Activated T-cell treated with anti-CD3 and anti-CD28 coated beads, Interleukin-2, amount 50 U/mL, for 4 hours (primary cell): ENCODE measurements around the gene PIGB. TPM values are rescaled to one million over a fixed set of nuclear protein-coding genes. Genes with fewer than 3 reads are reported as not detected.

Source experiments
- ATAC-seq, 2 donors: fragments of 200-7000 bp; cut with Tn5 transposase; one replicate each; pipeline ENCODE4 v1.10.0; 2021
- DNase-seq: peaks from one replicate; pipeline ENCODE4 v3.0.0-alpha.2; 2020
- H3K27me3 Mint-ChIP-seq: one replicate; pipeline ENCODE4 v1.8.0; 2021; ENCODE audit warnings: low read depth, mixed read lengths
- H3K36me3 Mint-ChIP-seq: one replicate; pipeline ENCODE4 v1.8.0; 2022; ENCODE audit warnings: mixed read lengths; ENCODE audit not compliant: insufficient read depth
- H3K4me1 Mint-ChIP-seq: one replicate; pipeline ENCODE4 v1.8.0; 2021; ENCODE audit warnings: low read depth, mixed read lengths
- H3K4me3 Mint-ChIP-seq: one replicate; pipeline ENCODE4 v1.8.0; 2021; ENCODE audit warnings: mild to moderate bottlenecking, moderate library complexity, mixed read lengths
- H3K9me3 Mint-ChIP-seq: one replicate; pipeline ENCODE4 v1.8.0; 2021; ENCODE audit warnings: mixed read lengths
- total RNA-seq, 3 donors: library from RNA; stranded (reverse); gene quantifications; one replicate each; pipeline ENCODE4 v1.2.1, GENCODE V29; 2021

The PIGB gene
- total RNA-seq, 3 donors from 2014 or later: 12.2 to 14.2 (median 13.0) TPM

DNA sequence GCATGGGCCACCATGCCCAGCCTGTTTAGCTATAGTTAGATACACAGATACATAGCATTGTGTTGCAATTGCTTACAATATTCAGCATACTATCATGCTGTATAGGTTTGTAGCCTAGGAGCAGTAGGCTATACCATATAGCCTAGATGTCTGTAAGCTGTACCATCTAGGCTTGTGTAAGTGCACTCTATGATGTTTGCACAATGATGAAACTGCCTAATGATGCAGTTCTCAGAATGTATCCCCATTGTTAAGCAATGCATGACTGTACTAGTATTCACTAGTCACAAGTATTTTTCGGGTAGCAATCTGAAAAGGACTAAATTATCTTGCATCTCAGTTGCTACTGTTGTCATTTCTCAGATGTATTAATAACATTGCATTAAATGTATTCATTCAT is 16.0 kb downstream of the PIGB start:
- no peak for DNase-seq
- Mint-ChIP-seq H3K9me3 (no peaks in the 10 kb centered on the region), H3K27me3 (no peaks in the 10 kb centered on the region), H3K4me3 (no peak overlapping the region), H3K4me1 (no peaks in the 10 kb centered on the region), H3K36me3 (peaks cover 23% of the 10 kb centered on the region)
- ATAC-seq: no peak

DNA sequence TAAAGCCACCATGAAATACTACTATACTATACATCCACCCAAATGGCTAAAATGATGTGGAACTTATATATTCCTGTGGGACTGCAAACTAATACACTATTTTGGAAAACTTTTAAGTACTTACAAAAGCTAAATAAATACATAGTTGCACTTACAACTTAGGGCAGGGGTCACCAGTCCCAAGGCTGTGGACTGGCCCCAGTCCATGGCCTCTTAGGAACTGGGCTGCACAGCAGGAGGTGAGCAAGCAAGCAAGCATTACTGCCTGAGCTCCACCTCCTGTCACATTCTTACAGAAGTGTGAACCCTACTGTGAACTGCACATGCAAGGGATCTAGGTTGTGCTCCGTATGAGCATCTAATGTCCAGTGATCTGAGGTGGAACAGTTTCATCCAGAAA is 18.1 kb downstream of the PIGB start:
- no peak for ATAC-seq
- no peaks in the 10 kb centered on the region for H3K27me3 Mint-ChIP-seq
- peaks cover 17% of the 10 kb centered on the region for H3K36me3 Mint-ChIP-seq
- DNase-seq: no peak
- no peak overlapping the region for H3K4me3 Mint-ChIP-seq
- H3K9me3 Mint-ChIP-seq: no peaks in the 10 kb centered on the region
- no peaks in the 10 kb centered on the region for H3K4me1 Mint-ChIP-seq

DNA sequence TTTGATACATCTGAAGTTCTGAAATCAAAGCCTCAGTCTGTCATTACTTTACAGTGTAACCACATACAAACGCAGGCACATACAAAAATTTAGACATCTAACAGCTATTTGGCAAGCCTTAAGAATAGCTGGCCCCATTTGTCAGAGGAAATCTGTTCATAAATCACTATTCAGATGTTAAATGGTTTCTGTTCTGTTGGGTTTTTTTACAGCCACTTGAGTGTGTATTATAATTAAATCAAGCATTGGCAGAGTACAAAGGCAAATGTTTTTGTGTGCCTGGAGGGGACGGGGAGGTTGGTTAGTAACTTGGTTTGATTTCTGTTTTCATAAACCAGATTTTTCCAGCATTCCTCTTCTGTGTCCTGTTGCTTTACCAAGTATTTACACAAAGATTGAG is 24.1 kb downstream of the PIGB start:
- no peak for DNase-seq
- Mint-ChIP-seq H3K36me3 (peaks cover 29% of the 10 kb centered on the region), H3K4me3 (no peak overlapping the region), H3K27me3 (no peaks in the 10 kb centered on the region), H3K4me1 (no peaks in the 10 kb centered on the region), H3K9me3 (no peaks in the 10 kb centered on the region)
- ATAC-seq: no peak

DNA sequence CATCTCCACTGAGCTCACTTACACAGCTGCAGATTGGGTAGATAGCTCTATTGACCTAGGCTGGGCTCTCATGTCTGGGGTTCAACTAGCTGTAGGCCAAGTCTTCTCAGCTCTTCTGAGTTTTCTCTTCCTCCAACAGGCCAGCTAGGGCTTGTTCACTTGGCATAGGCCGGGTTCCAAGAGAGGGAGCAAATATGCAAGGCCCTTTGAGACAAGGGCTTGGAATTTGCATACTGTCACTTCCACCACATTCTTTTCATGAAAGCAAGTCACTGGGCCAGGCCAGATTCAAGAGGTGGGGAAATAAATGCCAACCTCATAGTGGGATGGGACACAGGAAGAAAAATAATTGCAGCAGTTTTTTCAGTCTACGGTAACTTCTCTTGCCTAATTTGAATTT is 25.2 kb downstream of the PIGB start:
- no peaks in the 10 kb centered on the region for H3K27me3 Mint-ChIP-seq
- no peaks in the 10 kb centered on the region for H3K9me3 Mint-ChIP-seq
- no peaks in the 10 kb centered on the region for H3K4me1 Mint-ChIP-seq
- ATAC-seq: no peak
- no peak overlapping the region for H3K4me3 Mint-ChIP-seq
- DNase-seq: no peak
- peaks cover 31% of the 10 kb centered on the region for H3K36me3 Mint-ChIP-seq

DNA sequence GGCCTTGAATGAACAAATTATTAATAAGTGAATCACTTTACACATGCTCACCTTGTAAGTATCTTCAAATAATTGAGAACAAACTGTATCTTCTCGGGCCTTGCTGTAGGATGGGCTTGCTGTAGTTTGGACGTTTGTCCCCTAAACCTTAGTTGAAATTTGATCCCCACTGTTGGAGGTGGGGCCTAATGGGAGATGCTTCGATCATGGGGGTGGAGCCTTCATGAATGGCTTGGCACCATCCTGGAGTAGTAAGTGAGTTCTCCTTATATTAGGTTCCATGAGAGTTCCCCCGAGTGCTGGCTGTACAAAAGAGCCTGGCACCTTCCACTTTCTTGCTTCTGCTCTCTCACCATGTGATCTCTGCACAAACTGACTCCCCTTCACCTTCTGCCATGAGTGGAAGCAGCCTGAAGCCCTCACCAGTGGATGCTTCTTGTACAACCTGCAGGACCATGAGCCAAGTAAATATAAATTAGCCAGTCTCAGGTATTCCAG is 29.3 kb downstream of the PIGB start:
- peaks cover 30% of the 10 kb centered on the region for H3K36me3 Mint-ChIP-seq
- H3K4me1 Mint-ChIP-seq: no peaks in the 10 kb centered on the region
- H3K4me3 Mint-ChIP-seq: no peak overlapping the region
- H3K27me3 Mint-ChIP-seq: no peaks in the 10 kb centered on the region
- no peak for ATAC-seq
- no peaks in the 10 kb centered on the region for H3K9me3 Mint-ChIP-seq
- DNase-seq: no peak

DNA sequence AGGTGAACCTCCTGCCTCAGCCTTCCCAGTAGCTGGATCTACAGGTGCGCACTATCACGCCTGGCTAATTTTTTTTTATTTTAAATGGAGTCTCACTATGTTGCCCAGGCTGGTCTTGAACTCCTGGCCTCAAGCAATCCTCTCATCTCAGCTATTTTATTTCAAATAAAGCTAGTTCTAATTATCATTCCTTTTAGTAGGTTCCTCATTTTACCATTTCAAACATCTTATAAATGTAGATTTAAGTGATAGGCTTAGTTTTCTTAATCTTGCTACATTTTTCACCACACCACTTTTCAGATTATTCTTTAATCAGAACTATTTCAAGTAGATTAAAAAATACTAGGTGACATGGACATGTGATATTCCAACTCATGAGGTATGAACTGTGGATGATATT is 30.3 kb downstream of the PIGB start:
- Mint-ChIP-seq H3K4me3 (no peak overlapping the region), H3K27me3 (no peaks in the 10 kb centered on the region), H3K9me3 (no peaks in the 10 kb centered on the region), H3K4me1 (no peaks in the 10 kb centered on the region), H3K36me3 (peaks cover 22% of the 10 kb centered on the region)
- ATAC-seq (no peak), DNase-seq (no peak)

DNA sequence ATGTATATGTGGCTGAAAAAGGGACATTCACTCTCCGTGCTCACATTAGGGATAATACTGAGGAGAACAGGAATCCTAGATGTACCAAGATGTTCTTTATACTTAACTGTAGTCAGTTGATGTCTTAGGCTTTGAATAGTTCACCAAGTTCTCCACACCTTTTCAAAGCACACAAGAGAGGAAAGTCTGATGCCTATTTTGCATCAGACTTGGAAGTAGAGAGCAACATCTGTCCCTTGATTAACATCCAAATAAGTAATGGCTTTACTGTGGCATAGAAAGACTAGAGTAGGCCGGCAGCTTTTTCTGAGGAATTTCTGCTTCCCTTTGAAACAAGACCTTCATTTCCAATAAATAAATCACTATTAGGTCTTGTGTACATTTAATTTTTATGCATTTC is 34.0 kb downstream of the PIGB start:
- DNase-seq: no peak
- no peak for ATAC-seq
- Mint-ChIP-seq H3K4me1 (no peaks in the 10 kb centered on the region), H3K9me3 (no peaks in the 10 kb centered on the region), H3K4me3 (no peak overlapping the region), H3K36me3 (peaks cover 18% of the 10 kb centered on the region), H3K27me3 (no peaks in the 10 kb centered on the region)

DNA sequence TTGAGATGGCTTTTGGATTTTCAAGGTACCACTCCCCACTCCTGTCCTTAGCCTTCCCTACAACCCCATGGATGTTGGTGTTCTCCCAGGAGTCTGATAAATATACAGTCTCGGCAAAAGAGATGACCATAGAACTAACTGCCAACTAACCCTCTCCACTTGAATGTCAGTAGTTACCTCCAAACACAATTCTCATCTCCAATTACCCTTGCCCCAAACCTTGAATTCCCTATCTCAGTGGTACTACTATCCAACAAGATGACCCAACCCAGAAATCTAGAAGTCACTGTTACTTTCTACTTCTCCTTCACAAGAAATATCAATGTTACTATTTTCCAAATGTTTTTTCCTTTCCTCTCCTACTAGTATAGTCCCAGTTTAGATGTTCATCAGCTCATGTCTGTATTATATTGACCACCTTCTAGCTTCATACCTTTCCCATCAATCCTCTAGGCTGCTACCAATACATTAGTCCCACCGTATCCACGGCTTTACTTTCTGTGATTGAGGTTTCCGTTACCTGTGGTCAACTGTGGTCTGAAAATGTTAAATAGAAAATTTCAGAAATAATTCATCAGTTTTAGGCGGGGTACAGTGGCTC is 38.1 kb downstream of the PIGB start:
- H3K27me3 Mint-ChIP-seq: no peaks in the 10 kb centered on the region
- H3K4me3 Mint-ChIP-seq: no peak overlapping the region
- peaks cover 21% of the 10 kb centered on the region for H3K36me3 Mint-ChIP-seq
- no peak for ATAC-seq
- H3K9me3 Mint-ChIP-seq: no peaks in the 10 kb centered on the region
- H3K4me1 Mint-ChIP-seq: no peaks in the 10 kb centered on the region
- DNase-seq: no peak

DNA sequence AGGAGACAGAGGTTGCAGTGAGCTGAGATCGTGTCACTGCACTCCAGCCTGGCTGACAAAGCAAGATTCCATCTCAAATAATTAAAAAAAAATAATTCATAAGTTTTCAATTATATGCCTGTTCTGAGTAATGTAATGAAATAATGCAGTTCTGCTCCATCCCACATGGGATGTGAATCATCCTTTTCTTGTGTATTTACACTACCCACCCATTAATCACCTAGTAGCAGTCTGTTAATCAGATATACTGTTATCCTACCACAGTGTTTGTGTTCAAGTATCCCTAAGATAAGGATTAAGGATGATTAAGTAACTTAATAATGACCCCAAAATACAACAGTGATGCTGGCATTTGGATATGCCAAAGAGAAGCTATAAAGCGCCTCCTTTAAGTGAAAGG is 38.8 kb downstream of the PIGB start:
- DNase-seq: no peak
- Mint-ChIP-seq H3K4me1 (no peaks in the 10 kb centered on the region), H3K36me3 (peaks cover 24% of the 10 kb centered on the region), H3K27me3 (no peaks in the 10 kb centered on the region), H3K4me3 (no peak overlapping the region), H3K9me3 (no peaks in the 10 kb centered on the region)
- ATAC-seq: no peak

DNA sequence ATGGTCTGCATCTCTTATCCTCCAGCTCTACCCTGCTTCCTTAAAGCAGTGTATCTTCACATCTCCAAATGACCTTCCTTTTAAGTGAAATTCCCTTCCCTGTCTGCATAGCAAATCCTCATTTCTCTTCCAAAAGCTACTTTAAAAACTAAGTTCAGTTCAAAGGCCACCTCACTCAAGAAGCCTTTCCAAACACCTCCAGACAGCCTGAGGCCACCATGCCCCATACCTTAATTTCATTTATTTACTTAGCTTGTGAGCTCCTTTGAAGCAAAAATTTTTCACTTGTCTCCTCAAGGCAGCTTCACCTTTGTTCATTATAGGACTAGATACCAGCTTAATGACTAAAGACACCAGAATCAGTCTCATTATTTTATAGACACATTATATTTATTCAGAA is 39.4 kb downstream of the PIGB start:
- ATAC-seq (no peak), DNase-seq (no peak)
- no peaks in the 10 kb centered on the region for H3K27me3 Mint-ChIP-seq
- no peaks in the 10 kb centered on the region for H3K4me1 Mint-ChIP-seq
- peaks cover 24% of the 10 kb centered on the region for H3K36me3 Mint-ChIP-seq
- no peaks in the 10 kb centered on the region for H3K9me3 Mint-ChIP-seq
- H3K4me3 Mint-ChIP-seq: no peak overlapping the region

DNA sequence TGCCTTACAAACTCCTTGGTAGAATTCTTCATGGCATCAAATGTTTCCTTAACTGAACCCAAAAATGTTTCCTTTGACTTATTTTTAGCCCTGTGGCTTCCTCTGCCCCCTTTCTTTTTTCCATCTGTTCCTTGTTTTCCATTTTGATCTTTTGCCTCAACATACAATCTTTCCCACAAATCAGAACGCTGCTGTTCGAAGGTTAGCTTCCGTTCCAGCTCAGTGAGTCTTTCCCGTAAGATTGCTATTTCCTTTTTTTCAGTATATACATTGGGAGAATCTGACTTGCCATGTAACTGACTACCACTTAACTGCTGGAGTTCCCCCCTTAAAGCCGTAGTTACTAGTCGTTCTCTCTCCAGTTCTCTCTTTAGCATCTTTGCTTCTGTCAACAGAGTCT is 41.2 kb downstream of the PIGB start:
- Mint-ChIP-seq H3K9me3 (no peaks in the 10 kb centered on the region), H3K27me3 (no peaks in the 10 kb centered on the region), H3K4me3 (no peak overlapping the region), H3K36me3 (peaks cover 23% of the 10 kb centered on the region), H3K4me1 (no peaks in the 10 kb centered on the region)
- no peak for DNase-seq
- no peak for ATAC-seq

DNA sequence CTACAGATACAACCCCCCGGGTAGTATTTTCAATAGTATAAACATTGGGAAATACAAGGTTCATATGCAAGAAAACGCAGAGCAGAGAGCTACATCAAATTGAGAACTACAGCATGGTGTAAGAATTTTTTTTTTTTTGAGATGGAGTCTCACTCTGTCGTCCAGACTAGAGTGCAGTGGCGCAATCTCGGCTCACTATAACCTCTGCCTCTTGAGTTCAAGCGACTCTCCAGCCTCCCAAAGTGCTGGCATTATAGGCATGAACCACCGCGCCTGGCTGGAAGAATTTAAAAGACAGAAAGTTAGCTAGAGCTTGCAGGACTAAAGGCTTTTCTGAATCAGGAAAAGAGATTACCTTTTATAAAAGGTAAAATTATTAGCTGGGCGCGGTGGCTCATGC is 42.0 kb downstream of the PIGB start:
- H3K27me3 Mint-ChIP-seq: no peaks in the 10 kb centered on the region
- DNase-seq (no peak), ATAC-seq (no peak)
- peaks cover 22% of the 10 kb centered on the region for H3K36me3 Mint-ChIP-seq
- no peaks in the 10 kb centered on the region for H3K4me1 Mint-ChIP-seq
- H3K9me3 Mint-ChIP-seq: no peaks in the 10 kb centered on the region
- no peak overlapping the region for H3K4me3 Mint-ChIP-seq

DNA sequence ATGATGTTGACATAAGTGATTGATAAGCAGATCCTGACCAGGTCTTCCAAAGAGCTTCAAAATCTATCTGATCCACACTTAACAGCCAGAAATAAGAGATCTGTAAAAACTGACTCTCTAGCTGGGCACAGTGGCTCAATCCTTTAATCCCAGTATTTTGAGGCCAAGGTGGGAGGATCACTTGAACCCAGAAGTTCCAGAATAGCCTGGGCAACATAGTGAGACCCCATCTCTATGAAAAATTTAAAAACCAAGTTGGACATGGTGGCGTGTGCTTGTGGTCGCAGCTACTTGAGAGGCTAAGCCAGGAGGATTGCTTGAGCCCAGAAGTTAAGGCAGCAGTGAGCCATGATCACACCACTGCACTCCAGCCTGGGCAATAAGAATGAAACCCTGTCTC is 43.6 kb downstream of the PIGB start:
- no peak for ATAC-seq

DNA sequence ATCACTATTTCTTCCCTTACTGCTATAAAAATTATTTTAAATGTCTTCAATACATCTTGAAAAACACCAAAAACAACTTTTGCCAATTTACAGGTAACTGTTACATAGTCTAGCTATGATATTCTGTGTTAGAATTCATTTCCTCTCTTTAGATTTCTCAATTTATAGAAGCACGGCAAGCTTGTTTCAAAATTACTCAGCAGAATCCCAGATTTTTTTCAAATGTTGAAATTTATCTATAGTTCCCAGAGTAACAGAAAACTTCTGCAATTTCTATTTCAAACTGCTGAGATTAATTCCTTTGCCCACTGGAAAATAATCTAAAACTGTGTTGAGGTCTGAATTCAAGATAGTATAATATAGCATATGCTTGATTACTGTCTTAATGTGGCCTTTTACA is 48.0 kb downstream of the PIGB start:
- H3K9me3 Mint-ChIP-seq: no peaks in the 10 kb centered on the region
- ATAC-seq (no peak), DNase-seq (no peak)
- no peaks in the 10 kb centered on the region for H3K27me3 Mint-ChIP-seq
- no peaks in the 10 kb centered on the region for H3K4me1 Mint-ChIP-seq
- no peak overlapping the region for H3K4me3 Mint-ChIP-seq
- H3K36me3 Mint-ChIP-seq: peaks cover 17% of the 10 kb centered on the region

More for the DNA sequence above, 43.6 kb downstream of the PIGB start:
- Mint-ChIP-seq H3K9me3 (no peaks in the 10 kb centered on the region), H3K4me3 (no peak overlapping the region), H3K27me3 (no peaks in the 10 kb centered on the region), H3K4me1 (no peaks in the 10 kb centered on the region), H3K36me3 (peaks cover 16% of the 10 kb centered on the region)
- DNase-seq: no peak

DNA sequence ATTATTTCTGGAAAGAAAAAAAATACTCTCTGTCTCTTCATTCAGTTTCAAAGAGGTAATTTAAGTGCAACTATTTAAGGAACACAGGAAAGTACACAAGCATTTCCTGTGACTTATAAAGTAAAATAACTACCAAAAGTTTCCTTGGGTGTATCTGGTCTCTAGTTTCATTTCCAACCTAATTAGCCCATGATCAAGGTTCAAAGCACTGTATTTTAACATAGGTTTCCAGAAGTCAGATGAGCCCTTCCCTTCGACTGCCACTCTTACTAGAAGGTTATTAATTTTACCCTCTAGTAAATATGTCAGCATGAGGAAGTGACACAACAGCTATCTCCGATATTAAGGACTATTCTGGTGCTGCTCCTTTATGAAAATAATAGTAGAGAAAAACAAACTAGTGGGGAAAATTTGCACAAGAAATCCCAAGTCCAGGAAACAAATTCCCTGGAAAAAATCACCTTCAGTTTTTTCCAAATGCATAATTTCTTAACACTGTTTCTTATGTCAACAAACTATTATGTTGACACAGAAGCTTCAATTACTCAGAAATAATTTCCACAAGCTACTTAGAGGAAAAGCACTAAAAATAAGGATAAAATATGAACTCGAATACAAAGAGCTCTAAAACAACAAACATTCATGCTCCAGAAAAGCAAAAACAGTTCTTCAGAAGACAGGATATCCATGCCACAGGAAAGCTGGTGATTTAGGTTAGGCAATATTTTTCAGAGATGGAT is 53.8 kb downstream of the PIGB start:
- Mint-ChIP-seq H3K9me3 (no peaks in the 10 kb centered on the region), H3K4me3 (no peak overlapping the region), H3K27me3 (no peaks in the 10 kb centered on the region), H3K36me3 (peaks cover 25% of the 10 kb centered on the region), H3K4me1 (peaks cover 2% of the 10 kb centered on the region)
- ATAC-seq: no peak
- no peak for DNase-seq
